Spleen (tissue), 11 donors: ENCODE data around the gene SPDYE4. TPM values are rescaled to one million over a fixed set of nuclear protein-coding genes. Genes with fewer than 3 reads are reported as not detected.

Experiments
- DNase-seq: peaks from one replicate; pipeline ENCODE4 v3.0.0-alpha.2; 2020
- H3K27ac ChIP-seq, 8 donors: fragments of 200-600 bp; sonication (generic) in 7 of 8; 1 replicate in 4 of 8; 2 replicates in 4 of 8; pipeline versions ENCODE4 v1.5.0 to v1.8.0; 2016 to 2021; ENCODE audit warnings: inconsistent platforms in 4 of 8, mild to moderate bottlenecking in 4 of 8, moderate library complexity in 1 of 8
- H3K27me3 ChIP-seq, 7 donors: fragments of 200-600 bp; sonication (generic) in 6 of 7; replicated peaks in 1 of 7; 1 replicate in 4 of 7; 2 replicates in 3 of 7; pipeline versions ENCODE4 v1.5.0 to v1.8.0; 2016 to 2021; ENCODE audit warnings: inconsistent platforms in 3 of 7, mild to moderate bottlenecking in 1 of 7
- H3K36me3 ChIP-seq, 6 donors: fragments of 200-600 bp; sonication (generic) in 5 of 6; 1 replicate in 4 of 6; 2 replicates in 2 of 6; pipeline versions ENCODE4 v1.5.0 to v1.8.0; 2016 to 2021; ENCODE audit warnings: inconsistent platforms in 2 of 6
- H3K4me1 ChIP-seq, 6 donors: fragments of 200-600 bp; sonication (generic) in 5 of 6; 1 replicate in 3 of 6; 2 replicates in 3 of 6; pipeline versions ENCODE4 v1.5.0 to v1.8.0; 2016 to 2021; ENCODE audit warnings: inconsistent platforms in 3 of 6
- H3K4me3 ChIP-seq, 8 donors: fragments of 200-600 bp; sonication (generic) in 7 of 8; 1 replicate in 4 of 8; 2 replicates in 4 of 8; pipeline versions ENCODE4 v1.5.0 to v1.8.0; 2016 to 2021; ENCODE audit warnings: inconsistent platforms in 4 of 8, mild to moderate bottlenecking in 4 of 8, moderate library complexity in 2 of 8
- H3K9me3 ChIP-seq, 8 donors: fragments of 200-600 bp; sonication (generic) in 7 of 8; 1 replicate in 4 of 8; 2 replicates in 4 of 8; pipeline versions ENCODE4 v1.5.0 to v1.8.0; 2016 to 2021; ENCODE audit warnings: inconsistent platforms in 4 of 8
- CTCF ChIP-seq, 11 experiments: fragments of 200-600 bp in 7 of 11; fragments of 450-650 bp in 4 of 11; sonication (generic) in 4 of 11; IDR thresholded peaks in 8 of 11; conservative IDR thresholded peaks in 3 of 11; 1 replicate in 7 of 11; 2 replicates in 4 of 11; pipeline versions ENCODE4 v1.4.0 to v1.8.0; 2016 to 2021; ENCODE audit warnings: antibody characterized with exemption in 11 of 11, inconsistent platforms in 4 of 11, mild to moderate bottlenecking in 1 of 11
- POLR2A ChIP-seq, 3 donors: fragments of 450-650 bp; IDR thresholded peaks; one replicate each; pipeline ENCODE4 v1.5.1; 2017; ENCODE audit warnings: antibody characterized with exemption in 3 of 3, mild to moderate bottlenecking in 1 of 3
- POLR2AphosphoS5 ChIP-seq, 3 donors: sonication (generic); formaldehyde crosslinking; IDR thresholded peaks; one replicate each; pipeline ENCODE4 v1.5.1; 2017; ENCODE audit warnings: antibody characterized with exemption in 3 of 3
- WGBS, 5 donors: extraction: QIAGEN DNeasy Blood & Tissue Kit in 3 of 5; methylation state at CpG; one replicate each; pipeline versions ENCODE4 v1.1.5 to v1.1.7; 2013 to 2018; 5-methylcytosine and 5-hydroxymethylcytosine counted together
- intact Hi-C: fragments of 100-400 bp; cut with DNase I; formaldehyde crosslinking; loops from one replicate; pipeline ENCODE4 v1.15.0; 2023; ENCODE audit warnings: low total_unique reads
- polyA plus RNA-seq, 3 donors: library from polyadenylated mRNA; stranded (reverse); fragments of 200-250 nt; gene quantifications; one replicate each; pipeline ENCODE4 v1.2.1, GENCODE V29; 2013
- total RNA-seq, 7 donors: library from RNA; depleted of rRNA in 3 of 7; stranded (reverse); fragments of >200 nt in 3 of 7; fragmentation: NEBNext Ultra II Directional in 4 of 7; extraction: Animal tissue kit (Norgen Biotek cat#: 25700) in 4 of 7; gene quantifications; one replicate each; pipeline versions ENCODE4 v1.1.0 to v1.2.1, GENCODE V29; 2016 to 2021
- donor health status: healthy with polysubstance abuse.
- donor health status: DM: no; HTN: no; CAD: no; lungs with moderate emphysema.
- donor health status: DM: no; HTN: no; CAD: no.
- donor health status: Bipolar disorder and iron deficiency.
- donor health status: healthy.
- donor health status: DM: no; HTN: no; CAD: no.
- donor health status: DM: yes; HTN: yes; CAD: no.

Gene SPDYE4
- total and polyA plus RNA-seq, 10 donors, result not detected

DNA sequence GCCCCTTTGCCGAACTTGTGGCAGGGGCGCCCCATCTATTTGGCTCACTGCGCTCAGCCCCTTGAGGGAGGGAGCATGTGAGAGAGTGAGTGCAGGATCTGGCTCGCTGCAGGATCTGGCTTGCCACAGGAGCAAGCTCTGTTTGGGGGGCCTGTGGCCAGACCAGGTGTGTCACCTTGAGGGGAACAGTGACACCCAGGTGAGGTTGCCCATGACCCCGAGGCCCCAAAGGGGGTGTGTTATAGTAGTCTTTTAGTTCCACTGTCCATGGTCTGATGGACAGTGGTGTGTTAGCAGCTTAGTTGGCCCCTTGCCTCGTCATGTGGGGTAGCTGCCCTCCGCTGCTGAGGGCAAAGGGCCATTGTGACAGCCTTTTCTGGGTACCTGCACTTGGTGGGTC is 55.3 kb downstream of the SPDYE4 start:
- no peak for DNase-seq
- intact Hi-C loops, result no loop called here
- no peak overlapping the region for H3K4me3 ChIP-seq
- 69 to 96% (median 82%) methylated on average over 6 to 7 of the region's 7 CpGs for WGBS, 5 donors
- H3K27me3 ChIP-seq, result peaks cover 0 to 90% (median 21%) of the 10 kb centered on the region in 7 donors
- no peaks in the 10 kb centered on the region for H3K36me3 ChIP-seq
- no peak overlapping the region for H3K27ac ChIP-seq
- TF ChIP-seq POLR2AphosphoS5 (IDR thresholded peaks at IDR 0.05) (no peak), CTCF (IDR thresholded peaks at IDR 0.05 in 8 of 11, conservative IDR thresholded peaks at IDR 0.05 in 3 of 11) (no peak), POLR2A (IDR thresholded peaks at IDR 0.05) (no peak)
- H3K9me3 ChIP-seq, result peaks cover 0 to 17% (median 5%) of the 10 kb centered on the region in 8 donors
- peaks cover 0 to 20% (median 7%) of the 10 kb centered on the region in 6 donors for H3K4me1 ChIP-seq

GRCh38 chr17:8701754-8702153 is 56.6 kb downstream of the SPDYE4 start:
- DNase-seq, result no peak
- TF ChIP-seq POLR2A (IDR thresholded peaks at IDR 0.05), result no peak
- TF ChIP-seq POLR2AphosphoS5 (IDR thresholded peaks at IDR 0.05), result no peak
- TF ChIP-seq CTCF (IDR thresholded peaks at IDR 0.05 in 8 of 11, conservative IDR thresholded peaks at IDR 0.05 in 3 of 11), result no peak
- Histone ChIP-seq H3K27me3 (peaks cover 0 to 90% (median 20%) of the 10 kb centered on the region in 7 donors), H3K9me3 (peaks cover 0 to 17% (median 5%) of the 10 kb centered on the region in 8 donors), H3K36me3 (no peaks in the 10 kb centered on the region), H3K4me1 (peaks cover 0 to 24% (median 6%) of the 10 kb centered on the region in 6 donors), H3K4me3 (no peak overlapping the region), H3K27ac (no peak overlapping the region)
- intact Hi-C loops, result no loop called here
- WGBS, 5 donors, result 77 to 84% (median 81%) methylated on average over 4 of the region's 4 CpGs

DNA sequence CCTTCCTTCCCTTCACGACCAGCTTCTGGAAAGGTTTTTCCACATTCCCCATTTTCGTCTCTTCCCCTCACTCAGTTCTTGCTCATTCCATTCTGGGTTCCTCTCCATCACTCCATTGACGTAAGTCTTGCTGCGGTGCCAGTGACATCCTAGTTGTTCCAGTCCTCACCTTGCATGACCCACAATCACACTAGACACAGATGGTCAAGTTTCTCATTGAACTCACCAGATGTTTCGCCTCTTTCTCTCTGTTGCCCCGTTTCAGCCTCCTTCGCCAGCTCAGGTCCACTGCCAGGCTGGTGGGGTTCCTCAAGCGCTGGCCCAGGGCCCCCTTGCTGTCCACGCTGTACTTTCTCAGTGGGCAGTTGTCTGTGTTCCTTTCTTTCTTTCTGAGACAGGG is 57.1 kb downstream of the SPDYE4 start:
- Histone ChIP-seq H3K4me1 (peaks cover 0 to 24% (median 6%) of the 10 kb centered on the region in 6 donors), H3K36me3 (no peaks in the 10 kb centered on the region), H3K4me3 (no peak overlapping the region), H3K9me3 (peaks cover 0 to 17% (median 5%) of the 10 kb centered on the region in 8 donors), H3K27ac (no peak overlapping the region), H3K27me3 (peaks cover 0 to 90% (median 24%) of the 10 kb centered on the region in 7 donors)
- intact Hi-C loops, result no loop called here
- TF ChIP-seq POLR2AphosphoS5 (IDR thresholded peaks at IDR 0.05) (no peak), CTCF (IDR thresholded peaks at IDR 0.05 in 8 of 11, conservative IDR thresholded peaks at IDR 0.05 in 3 of 11) (no peak), POLR2A (IDR thresholded peaks at IDR 0.05) (no peak)
- DNase-seq, result no peak
- 80 to 92% (median 85%) methylated on average over 9 of the region's 9 CpGs for WGBS, 5 donors

Other genes with a start within 250 kb of the SPDYE4 start
- gene MYH10, start 127.8 kb downstream of the SPDYE4 start, total RNA-seq, result 10 to 100 TPM in 1 of 7 donors, 1 to 10 TPM in 6; 3.0 to 14.4 (median 8.2) TPM
- 1 to 10 TPM; 1.0 to 2.2 (median 1.8) TPM for gene MYH10, start 127.8 kb downstream of the SPDYE4 start, polyA plus RNA-seq
- under 1 TPM in 1 of 7 donors, not detected in 6; 0.60 TPM for gene CCDC42, start 13.7 kb downstream of the SPDYE4 start, total RNA-seq
- gene CCDC42, start 13.7 kb downstream of the SPDYE4 start, polyA plus RNA-seq, result under 1 TPM; 0.10 to 0.33 (median 0.11) TPM
- 1 to 10 TPM in 1 of 7 donors, under 1 TPM in 6; 0.32 to 1.0 (median 0.40) TPM for gene MFSD6L, start 40.8 kb upstream of the SPDYE4 start, total RNA-seq
- under 1 TPM; 0.12 to 0.15 (median 0.13) TPM for gene MFSD6L, start 40.8 kb upstream of the SPDYE4 start, polyA plus RNA-seq
- 1 to 10 TPM; 5.4 to 9.6 (median 7.1) TPM for gene PIK3R6, start 109.1 kb upstream of the SPDYE4 start, total RNA-seq
- gene PIK3R6, start 109.1 kb upstream of the SPDYE4 start, polyA plus RNA-seq, result 1 to 10 TPM; 1.3 to 3.9 (median 3.1) TPM
- 100 to 1,000 TPM in 1 of 7 donors, 10 to 100 TPM in 6; 46.1 to 110 (median 79.1) TPM for gene PIK3R5, start 207.2 kb upstream of the SPDYE4 start, total RNA-seq
- 10 to 100 TPM in 2 of 3 donors, 1 to 10 TPM in 1; 8.5 to 18.2 (median 12.3) TPM for gene PIK3R5, start 207.2 kb upstream of the SPDYE4 start, polyA plus RNA-seq